Mesendoderm (in vitro differentiated cells): ENCODE results near the gene VPS37B.

Experiments used
- DNase-seq: peaks from one replicate; pipeline ENCODE4 v3.0.0; 2013
- H2AK5ac ChIP-seq: 2 replicates; pipeline ENCODE4 v1.6.1; 2013; ENCODE audit warnings: low read length, inconsistent platforms
- H2BK120ac ChIP-seq: 2 replicates; pipeline ENCODE4 v1.6.1; 2013; ENCODE audit warnings: low read depth, mild to moderate bottlenecking, low read length, moderate library complexity, mixed read lengths
- H2BK15ac ChIP-seq: replicated peaks from 2 replicates; pipeline ENCODE4 v1.6.1; 2013; ENCODE audit warnings: low read depth, mild to moderate bottlenecking, moderate library complexity
- H2BK5ac ChIP-seq: 2 replicates; pipeline ENCODE4 v1.6.1; 2013; ENCODE audit warnings: low read length, inconsistent platforms
- H3K18ac ChIP-seq: 2 replicates; pipeline ENCODE4 v1.6.1; 2013; ENCODE audit warnings: mild to moderate bottlenecking, low read length, mixed read lengths
- H3K23ac ChIP-seq: one replicate; pipeline ENCODE4 v1.6.1; 2013; ENCODE audit warnings: low read length
- H3K27ac ChIP-seq: 2 replicates; pipeline ENCODE4 v1.5.1; 2013; ENCODE audit warnings: low read depth, mild to moderate bottlenecking, inconsistent platforms, low read length, moderate library complexity
- H3K27me3 ChIP-seq: 2 replicates; pipeline ENCODE4 v1.6.1; 2013; ENCODE audit warnings: low read length, control low read depth, mild to moderate bottlenecking, inconsistent platforms; ENCODE audit not compliant: insufficient read depth, poor library complexity
- H3K36me3 ChIP-seq: 2 replicates; pipeline ENCODE4 v1.6.1; 2013; ENCODE audit warnings: low read length, inconsistent platforms; ENCODE audit not compliant: control insufficient read depth, insufficient read depth
- H3K4ac ChIP-seq: one replicate; pipeline ENCODE4 v1.6.1; 2013; ENCODE audit warnings: low read depth, mild to moderate bottlenecking, low read length, moderate library complexity
- H3K4me1 ChIP-seq: 2 replicates; pipeline ENCODE4 v1.6.1; 2013; ENCODE audit warnings: low read depth, low read length, inconsistent platforms; ENCODE audit not compliant: control insufficient read depth
- H3K4me2 ChIP-seq: 2 replicates; pipeline ENCODE4 v1.6.1; 2013; ENCODE audit warnings: low read length
- H3K4me3 ChIP-seq: 2 replicates; pipeline ENCODE4 v1.5.1; 2013; ENCODE audit warnings: mild to moderate bottlenecking, low read length
- H3K56ac ChIP-seq: one replicate; pipeline ENCODE4 v1.6.1; 2013; ENCODE audit warnings: low read length
- H3K79me1 ChIP-seq: 2 replicates; pipeline ENCODE4 v1.6.1; 2013; ENCODE audit warnings: low read length, inconsistent platforms
- H3K79me2 ChIP-seq: 2 replicates; pipeline ENCODE4 v1.6.1; 2013; ENCODE audit warnings: mild to moderate bottlenecking, low read length; ENCODE audit not compliant: control insufficient read depth, insufficient read depth
- H3K9ac ChIP-seq: 2 replicates; pipeline ENCODE4 v1.6.1; 2013; ENCODE audit warnings: low read length, inconsistent platforms
- H4K5ac ChIP-seq: one replicate; pipeline ENCODE4 v1.6.1; 2013; ENCODE audit warnings: low read length
- H4K8ac ChIP-seq: one replicate; pipeline ENCODE4 v1.6.1; 2013; ENCODE audit warnings: low read depth, mild to moderate bottlenecking, control low read depth, low read length, moderate library complexity
- WGBS: extraction: QIAGEN DNeasy Blood & Tissue Kit; methylation state at CpG from one replicate; pipeline ENCODE4 v1.1.7; 2013; ENCODE audit warnings: low lambda C conversion rate, missing lambda C conversion rate; ENCODE audit not compliant: insufficient coverage; ENCODE audit errors: extremely low coverage; 5-methylcytosine and 5-hydroxymethylcytosine counted together

VPS37B gene

DNA sequence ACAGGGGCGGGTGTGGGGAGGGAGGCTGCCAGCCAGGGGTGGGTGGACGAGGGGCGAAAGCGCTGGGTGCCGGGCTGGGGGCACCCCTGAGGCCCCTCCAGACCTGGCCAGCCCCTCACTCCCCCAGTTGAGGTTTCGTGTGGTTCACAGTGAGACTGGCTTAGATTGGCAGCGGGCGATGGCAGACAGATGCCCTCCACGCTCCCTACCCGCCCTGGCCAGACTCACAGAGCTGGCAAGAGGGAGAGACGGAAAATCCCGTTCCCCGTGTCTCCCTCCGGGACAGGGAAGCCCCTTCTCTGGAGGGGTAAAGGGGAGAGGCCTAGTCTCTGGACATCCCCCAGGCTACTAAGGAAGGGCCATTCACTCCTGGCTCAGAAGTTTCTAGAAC, 33.2 kb upstream of the VPS37B start:
- Histone ChIP-seq H2BK120ac (no peak overlapping the region), H3K4me2 (no peak overlapping the region), H4K8ac (no peak overlapping the region), H2BK5ac (no peak overlapping the region), H3K36me3 (no peaks in the 10 kb centered on the region), H3K4ac (no peak overlapping the region), H4K5ac (no peak overlapping the region), H3K79me2 (no peaks in the 10 kb centered on the region), H3K27ac (no peak overlapping the region), H2BK15ac (no peak overlapping the region), H3K23ac (no peak overlapping the region), H3K56ac (no peak overlapping the region), H3K18ac (no peak overlapping the region), H3K4me3 (no peak overlapping the region), H3K79me1 (no peaks in the 10 kb centered on the region), H3K27me3 (no peaks in the 10 kb centered on the region), H3K4me1 (no peaks in the 10 kb centered on the region), H2AK5ac (no peak overlapping the region), H3K9ac (no peak overlapping the region)
- WGBS, result no CpG with 5 or more reads among the region's 14 CpGs
- no peak for DNase-seq

DNA sequence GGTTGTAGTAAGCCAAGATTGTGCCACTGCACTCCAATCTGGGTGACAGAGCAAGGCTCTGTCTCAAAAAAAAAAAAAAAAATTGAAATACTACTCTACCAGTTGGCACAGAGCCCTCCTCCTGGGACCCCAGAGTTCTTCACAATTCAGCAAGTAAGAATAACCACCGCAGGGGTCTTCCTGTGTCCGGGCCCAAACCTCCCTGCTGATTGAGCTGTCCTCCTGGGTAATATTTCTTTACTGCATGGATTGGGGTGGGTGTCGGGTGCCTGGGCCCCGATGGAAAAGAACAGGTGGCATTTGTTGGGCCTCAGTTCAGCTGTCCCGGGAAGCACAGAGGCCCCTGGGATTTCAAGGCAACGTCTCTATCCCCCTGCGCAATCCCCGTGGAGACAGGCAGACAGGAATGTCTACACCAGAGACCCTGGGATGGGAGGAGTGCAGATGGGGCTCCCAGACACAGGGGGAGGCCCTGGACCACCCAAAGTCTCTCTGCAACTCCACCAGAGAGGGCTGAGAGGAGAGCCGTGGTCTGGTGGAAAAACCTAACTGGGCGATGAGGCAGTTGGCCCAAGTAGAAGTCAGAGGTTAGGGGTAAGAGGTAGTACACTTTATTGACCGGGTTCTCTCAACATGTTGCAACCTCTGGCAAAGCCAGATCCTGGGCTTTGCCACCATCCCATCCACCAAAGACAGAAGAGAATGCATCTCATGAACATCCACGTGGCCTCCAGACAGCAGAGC, 32.7 kb upstream of the VPS37B start:
- H3K79me2 ChIP-seq, result no peaks in the 10 kb centered on the region
- H2BK5ac ChIP-seq, result no peak overlapping the region
- no peaks in the 10 kb centered on the region for H3K79me1 ChIP-seq
- no peak overlapping the region for H3K4ac ChIP-seq
- H4K5ac ChIP-seq, result no peak overlapping the region
- no peak overlapping the region for H2BK120ac ChIP-seq
- no peak overlapping the region for H3K56ac ChIP-seq
- DNase-seq, result no peak
- H3K18ac ChIP-seq, result no peak overlapping the region
- no peak overlapping the region for H3K9ac ChIP-seq
- no peak overlapping the region for H2BK15ac ChIP-seq
- H2AK5ac ChIP-seq, result no peak overlapping the region
- H3K27me3 ChIP-seq, result no peaks in the 10 kb centered on the region
- no peak overlapping the region for H3K4me3 ChIP-seq
- H3K23ac ChIP-seq, result no peak overlapping the region
- H4K8ac ChIP-seq, result no peak overlapping the region
- H3K4me1 ChIP-seq, result no peaks in the 10 kb centered on the region
- no peak overlapping the region for H3K4me2 ChIP-seq
- no peak overlapping the region for H3K27ac ChIP-seq
- no CpG with 5 or more reads among the region's 12 CpGs for WGBS
- H3K36me3 ChIP-seq, result no peaks in the 10 kb centered on the region

DNA sequence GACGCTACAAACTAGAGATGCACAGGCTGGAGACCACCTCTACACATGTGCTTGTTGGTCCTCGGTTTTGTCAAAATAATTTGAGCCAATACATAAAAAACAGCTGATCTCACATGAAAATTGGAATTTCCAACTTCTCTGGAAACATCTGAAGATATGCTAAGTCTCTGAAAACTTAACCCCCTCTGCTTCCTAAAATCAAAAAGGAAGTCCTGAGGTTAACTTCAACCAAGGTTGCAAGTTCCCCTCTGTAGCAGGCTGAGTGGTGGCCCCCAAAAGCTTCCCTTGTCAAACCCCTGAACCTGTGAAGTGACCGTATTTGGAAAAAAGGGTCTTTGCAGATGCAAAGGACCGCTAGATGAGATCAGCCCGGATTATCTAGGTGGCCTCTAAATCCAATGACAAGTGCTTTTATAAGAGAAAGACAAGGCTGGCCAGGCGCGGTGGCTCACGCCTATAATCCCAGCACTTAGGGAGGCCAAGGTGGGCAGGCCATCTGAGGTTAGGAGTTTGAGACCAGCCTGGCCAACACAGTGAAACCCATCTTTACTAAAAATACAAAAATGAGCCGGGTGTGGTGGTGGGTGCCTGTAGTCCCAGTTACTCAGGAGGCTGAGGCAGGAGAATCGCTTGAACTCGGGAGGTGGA, 32.0 kb upstream of the VPS37B start:
- no peak overlapping the region for H3K56ac ChIP-seq
- no CpG with 5 or more reads among the region's 11 CpGs for WGBS
- no peak for DNase-seq
- no peak overlapping the region for H3K4ac ChIP-seq
- no peaks in the 10 kb centered on the region for H3K36me3 ChIP-seq
- H2BK120ac ChIP-seq, result no peak overlapping the region
- no peak overlapping the region for H3K23ac ChIP-seq
- H3K79me2 ChIP-seq, result no peaks in the 10 kb centered on the region
- H3K9ac ChIP-seq, result no peak overlapping the region
- H4K8ac ChIP-seq, result no peak overlapping the region
- H3K27me3 ChIP-seq, result no peaks in the 10 kb centered on the region
- no peak overlapping the region for H3K18ac ChIP-seq
- H2BK15ac ChIP-seq, result no peak overlapping the region
- no peak overlapping the region for H3K27ac ChIP-seq
- no peak overlapping the region for H4K5ac ChIP-seq
- no peaks in the 10 kb centered on the region for H3K4me1 ChIP-seq
- H2BK5ac ChIP-seq, result no peak overlapping the region
- no peak overlapping the region for H2AK5ac ChIP-seq
- H3K4me2 ChIP-seq, result no peak overlapping the region
- H3K79me1 ChIP-seq, result no peaks in the 10 kb centered on the region
- H3K4me3 ChIP-seq, result no peak overlapping the region

DNA sequence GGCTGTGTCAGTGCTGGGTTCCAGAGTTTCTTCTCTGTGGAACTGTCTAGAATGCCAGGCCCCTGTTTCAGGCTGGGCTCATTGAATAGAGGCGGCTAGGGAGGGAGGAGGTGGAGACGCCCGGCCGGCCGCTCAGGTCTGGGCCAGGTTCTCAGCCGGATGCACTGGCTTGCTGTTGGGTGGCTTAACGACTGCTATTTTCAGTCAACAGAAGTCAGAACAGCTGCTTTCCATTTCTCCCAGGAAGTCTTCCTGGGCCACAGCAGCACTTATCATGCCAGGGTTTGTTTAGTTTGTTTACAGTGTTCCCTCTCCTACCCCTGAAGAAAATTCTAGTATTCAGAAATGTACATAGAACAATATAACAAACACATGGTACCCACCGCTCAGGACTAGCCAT, 26.0 kb upstream of the VPS37B start:
- no CpG with 5 or more reads among the region's 8 CpGs for WGBS
- H3K56ac ChIP-seq, result no peak overlapping the region
- no peak overlapping the region for H3K23ac ChIP-seq

DNA sequence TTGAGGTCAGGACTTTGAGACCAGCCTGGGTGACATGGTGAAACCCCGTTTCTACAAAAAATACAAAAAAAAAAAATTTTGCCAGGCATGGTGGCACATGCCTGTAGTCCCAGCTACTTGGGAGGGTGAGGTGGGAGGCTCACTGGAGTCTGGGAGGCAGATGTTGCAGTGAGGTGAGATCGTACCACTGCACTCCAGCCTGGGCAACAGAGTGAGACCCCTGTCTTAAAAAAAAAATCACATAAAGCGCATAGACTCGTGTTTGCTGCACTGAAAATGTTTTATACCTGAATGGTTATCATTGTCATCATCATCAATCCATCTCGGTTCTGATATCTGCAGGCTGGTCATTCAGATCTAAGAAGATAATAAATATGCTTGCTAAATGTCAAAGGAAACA, 24.8 kb upstream of the VPS37B start:
- Histone ChIP-seq H3K9ac (no peak overlapping the region), H3K4me3 (no peak overlapping the region), H3K27ac (no peak overlapping the region), H3K4me1 (no peaks in the 10 kb centered on the region), H2BK5ac (no peak overlapping the region), H2BK15ac (no peak overlapping the region), H3K4me2 (no peak overlapping the region), H3K27me3 (no peaks in the 10 kb centered on the region), H3K79me2 (no peaks in the 10 kb centered on the region), H2BK120ac (no peak overlapping the region), H3K56ac (no peak overlapping the region), H3K4ac (no peak overlapping the region), H4K5ac (no peak overlapping the region), H3K36me3 (no peaks in the 10 kb centered on the region), H4K8ac (no peak overlapping the region), H3K79me1 (no peaks in the 10 kb centered on the region), H3K18ac (no peak overlapping the region), H2AK5ac (no peak overlapping the region), H3K23ac (no peak overlapping the region)
- no peak for DNase-seq
- no CpG with 5 or more reads among the region's 5 CpGs for WGBS

More for the DNA sequence above, 26.0 kb upstream of the VPS37B start:
- no peak overlapping the region for H3K4me3 ChIP-seq
- no peak overlapping the region for H3K4ac ChIP-seq
- H3K4me2 ChIP-seq, result no peak overlapping the region
- no peak overlapping the region for H3K18ac ChIP-seq
- H2AK5ac ChIP-seq, result no peak overlapping the region
- no peak overlapping the region for H4K5ac ChIP-seq
- H3K79me2 ChIP-seq, result no peaks in the 10 kb centered on the region
- no peak overlapping the region for H2BK5ac ChIP-seq
- no peak overlapping the region for H3K9ac ChIP-seq
- H3K27ac ChIP-seq, result no peak overlapping the region
- no peaks in the 10 kb centered on the region for H3K36me3 ChIP-seq
- no peak for DNase-seq
- H4K8ac ChIP-seq, result no peak overlapping the region
- no peaks in the 10 kb centered on the region for H3K79me1 ChIP-seq
- no peaks in the 10 kb centered on the region for H3K27me3 ChIP-seq
- H3K4me1 ChIP-seq, result no peaks in the 10 kb centered on the region
- no peak overlapping the region for H2BK120ac ChIP-seq
- H2BK15ac ChIP-seq, result no peak overlapping the region
